H54 (cell line): ENCODE measurements around the gene TAB3.

Experiments
- DNase-seq: peaks from one replicate; pipeline ENCODE4 v3.0.0; 2011; ENCODE audit warnings: low spot score, mixed read lengths; ENCODE audit not compliant: insufficient read length
- FAIRE-seq: peaks from 3 replicates; lab custom pipeline; 2011; peaks lifted over from hg19 to GRCh38; lab: Jason Lieb, UNC
- POLR2A ChIP-seq: IDR thresholded peaks from 2 replicates; pipeline ENCODE4 v1.6.1; 2011; ENCODE audit warnings: low read depth, mild to moderate bottlenecking, low read length

Gene TAB3

DNA sequence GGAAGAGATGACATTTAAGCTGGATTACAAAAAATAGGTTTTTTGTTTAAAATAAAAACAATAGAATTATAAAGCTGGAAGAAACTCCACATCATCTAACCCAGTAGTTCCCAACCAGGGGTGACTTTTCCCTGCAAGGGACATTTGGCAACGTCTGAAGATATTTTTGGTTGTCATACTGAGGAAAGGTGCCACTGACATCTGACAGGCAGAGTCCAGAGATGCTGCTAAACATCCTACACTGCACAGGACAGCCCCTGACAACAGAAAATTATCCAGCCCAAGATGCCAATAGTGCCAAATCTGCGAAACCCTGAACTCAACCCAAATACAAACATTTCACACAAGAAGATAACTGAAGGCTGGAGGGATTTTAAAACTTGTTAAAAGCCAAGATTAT lies 18.5 kb downstream of the TAB3 start:
- DNase-seq: no peak
- FAIRE-seq: no peak
- TF ChIP-seq POLR2A: no peak

DNA sequence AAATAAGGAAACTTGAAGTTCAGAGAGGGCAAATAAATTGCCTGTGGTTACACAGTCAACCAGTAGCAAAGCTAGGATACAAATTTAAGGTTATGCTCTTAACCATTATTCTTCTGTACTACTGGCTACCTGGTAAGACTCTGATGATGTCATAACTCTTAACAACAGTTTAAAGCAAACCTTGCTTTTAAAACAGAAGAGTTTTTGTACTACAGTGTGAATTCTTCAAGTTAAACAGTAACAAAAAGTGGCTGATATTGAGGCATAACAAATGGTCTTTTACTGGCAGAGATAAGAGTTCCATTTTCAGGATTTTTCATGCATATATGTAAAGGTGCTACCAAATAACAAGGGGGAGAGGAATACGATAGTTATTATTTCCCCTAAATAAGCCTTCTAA lies 23.4 kb downstream of the TAB3 start:
- no peak for FAIRE-seq

DNA sequence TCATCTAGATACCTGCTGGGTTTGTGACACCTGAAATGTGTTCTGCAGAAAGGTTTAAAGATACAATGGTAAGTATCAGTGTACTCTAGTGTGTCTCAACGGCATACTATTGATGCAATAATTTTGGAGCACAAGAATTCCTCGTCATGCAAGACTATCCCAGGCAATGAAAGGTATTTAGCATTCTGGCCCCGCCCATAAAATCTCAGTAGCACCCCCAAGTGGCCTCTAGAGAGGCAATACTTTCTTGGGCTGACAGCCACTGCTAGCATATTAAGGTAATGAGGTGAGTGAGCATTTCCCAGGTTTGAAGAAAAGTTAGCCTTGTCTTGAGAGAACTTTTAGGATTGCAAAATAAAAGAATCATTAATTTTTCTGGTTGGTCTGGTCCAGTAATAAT lies 24.0 kb downstream of the TAB3 start:
- no peak for TF ChIP-seq POLR2A
- FAIRE-seq (no peak), DNase-seq (no peak)

More for the DNA sequence above, 23.4 kb downstream of the TAB3 start:
- TF ChIP-seq POLR2A: no peak
- DNase-seq: no peak

DNA sequence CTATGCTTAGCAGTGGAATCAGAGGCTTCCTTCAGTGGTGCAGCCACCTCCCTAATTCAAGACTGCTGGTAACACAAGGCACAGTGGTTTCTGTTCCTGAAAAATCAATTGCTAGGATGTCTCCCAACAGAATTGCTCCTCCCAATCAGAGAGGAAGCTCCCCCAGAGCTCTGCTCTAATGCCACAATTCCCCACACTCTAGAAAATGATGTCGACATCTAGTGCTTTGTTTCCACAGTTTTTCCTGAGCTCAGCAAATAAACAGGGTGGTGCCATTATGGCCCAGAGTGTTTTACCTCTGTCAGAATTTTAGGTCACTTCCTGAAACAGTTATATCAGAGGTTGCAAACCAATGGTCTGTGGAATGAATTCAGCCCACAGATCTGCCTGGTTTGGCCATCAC lies 24.7 kb downstream of the TAB3 start:
- TF ChIP-seq POLR2A: no peak
- no peak for DNase-seq
- FAIRE-seq: no peak

DNA sequence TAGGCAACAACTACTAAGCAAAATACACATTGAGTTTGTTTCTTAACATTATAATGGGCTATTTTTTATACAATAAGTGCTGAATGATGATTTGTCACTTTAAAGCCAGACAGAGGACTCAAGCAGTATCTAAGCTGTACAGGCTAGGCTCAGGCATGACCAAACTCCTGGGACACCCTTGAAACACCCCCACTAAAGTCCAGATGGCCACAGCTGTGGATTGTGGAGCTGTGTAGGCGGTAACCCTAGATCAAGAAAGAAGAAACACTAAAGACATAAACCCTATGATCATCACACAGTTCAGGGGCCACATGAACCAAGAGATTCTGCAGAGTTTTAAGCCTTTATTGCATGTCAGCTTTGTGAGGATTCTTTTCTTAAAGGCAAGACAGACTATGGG lies 25.1 kb downstream of the TAB3 start:
- no peak for TF ChIP-seq POLR2A
- FAIRE-seq (no peak), DNase-seq (no peak)

DNA sequence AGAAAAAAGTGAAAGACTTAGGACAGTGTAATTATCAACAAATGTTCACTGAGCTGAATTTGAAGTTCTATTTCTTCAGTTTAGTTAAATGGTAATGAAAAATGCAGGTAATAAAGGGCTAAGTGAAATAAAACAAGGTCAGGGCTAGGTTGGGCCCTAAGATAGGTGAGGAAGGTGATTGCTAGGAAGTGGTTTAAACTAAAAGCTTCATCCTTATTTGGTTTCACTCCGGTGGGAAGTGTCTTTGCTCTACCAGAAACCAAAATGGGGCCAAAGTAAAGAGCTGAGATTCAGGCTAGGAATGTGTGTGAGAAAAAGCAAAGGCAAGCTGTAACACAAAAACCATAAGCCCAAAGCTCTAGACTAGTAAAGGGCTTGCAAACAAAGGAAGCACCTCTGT lies 31.0 kb downstream of the TAB3 start:
- DNase-seq (no peak), FAIRE-seq (no peak)
- TF ChIP-seq POLR2A: no peak

DNA sequence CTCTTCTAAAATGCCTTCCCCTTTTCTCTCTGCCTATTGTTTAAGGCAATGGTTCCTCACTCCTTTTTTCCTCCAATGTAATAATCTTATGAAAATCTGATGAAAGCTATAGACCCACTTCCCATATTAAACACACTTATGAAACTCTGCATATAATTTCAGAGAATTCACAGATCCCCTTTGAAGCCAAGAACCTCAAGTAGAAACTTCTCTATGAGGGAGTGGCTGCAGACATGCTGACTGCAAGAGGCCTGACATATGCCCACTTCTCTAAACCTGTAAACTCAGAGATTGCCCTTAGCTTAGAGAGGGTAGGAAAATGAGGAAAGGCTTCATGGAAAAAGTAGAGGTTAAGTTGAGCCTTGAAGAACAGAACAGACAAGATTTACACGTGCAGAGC lies 37.6 kb downstream of the TAB3 start:
- DNase-seq: no peak
- FAIRE-seq: no peak
- no peak for TF ChIP-seq POLR2A

DNA sequence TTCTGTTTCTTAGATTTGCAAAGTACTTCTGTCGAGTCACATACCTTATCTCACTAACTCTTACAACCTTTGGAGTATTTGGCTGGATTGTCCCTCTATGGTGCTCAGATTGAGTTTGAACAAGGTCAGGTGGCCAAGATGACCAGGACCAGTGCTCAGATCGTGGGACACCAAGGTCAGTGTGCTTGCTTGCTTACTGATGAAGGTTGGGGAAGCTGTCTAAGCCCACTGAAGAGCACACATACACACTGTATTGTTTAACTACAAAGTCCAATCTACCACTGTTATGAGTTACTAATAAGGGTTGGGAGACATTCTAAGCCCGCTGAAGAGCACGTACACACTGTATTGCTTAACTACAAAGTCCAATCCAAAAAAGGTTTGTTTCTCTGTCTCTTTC lies 53.7 kb downstream of the TAB3 start:
- no peak for TF ChIP-seq POLR2A
- DNase-seq: no peak
- FAIRE-seq: no peak

DNA sequence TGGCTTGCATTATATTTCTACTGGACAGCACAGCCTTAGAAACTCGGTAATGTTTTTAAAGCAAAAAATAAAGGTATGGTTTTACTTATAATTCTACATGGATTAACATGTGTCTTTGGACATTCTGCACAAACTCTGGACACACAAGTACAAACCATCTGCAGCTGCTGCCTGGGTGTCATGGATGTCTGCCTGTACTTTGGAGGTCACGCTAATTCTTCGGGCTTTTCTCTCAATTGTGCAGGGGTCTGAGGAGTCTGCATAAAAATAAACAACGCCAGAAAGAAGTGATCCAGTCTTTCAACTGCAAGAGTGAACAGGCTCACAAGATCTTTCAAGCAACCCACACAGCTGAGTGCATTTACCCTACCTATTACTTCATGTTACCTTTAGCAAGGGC lies 55.2 kb downstream of the TAB3 start:
- TF ChIP-seq POLR2A: no peak
- DNase-seq (no peak), FAIRE-seq (no peak)

DNA sequence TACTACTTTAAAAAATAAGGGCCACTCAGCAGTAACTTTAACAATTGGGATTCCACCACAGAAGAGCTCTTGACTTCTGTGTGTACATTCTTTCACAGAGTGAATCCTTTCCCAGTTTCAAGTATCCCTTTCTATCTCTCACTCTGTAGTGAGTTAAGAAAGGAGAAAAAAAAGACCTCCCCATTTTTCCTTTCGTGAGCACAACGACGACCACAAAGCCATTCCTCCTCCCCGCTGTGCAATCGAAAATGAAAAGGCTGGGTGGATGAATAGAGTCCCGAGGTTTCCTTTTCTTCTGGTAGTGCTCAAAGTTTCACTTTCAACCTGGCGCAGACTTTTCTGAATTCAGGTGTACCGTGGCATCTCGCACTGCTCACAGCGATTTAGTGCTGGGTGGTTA lies 58.0 kb downstream of the TAB3 start:
- no peak for TF ChIP-seq POLR2A
- FAIRE-seq: no peak
- no peak for DNase-seq

DNA sequence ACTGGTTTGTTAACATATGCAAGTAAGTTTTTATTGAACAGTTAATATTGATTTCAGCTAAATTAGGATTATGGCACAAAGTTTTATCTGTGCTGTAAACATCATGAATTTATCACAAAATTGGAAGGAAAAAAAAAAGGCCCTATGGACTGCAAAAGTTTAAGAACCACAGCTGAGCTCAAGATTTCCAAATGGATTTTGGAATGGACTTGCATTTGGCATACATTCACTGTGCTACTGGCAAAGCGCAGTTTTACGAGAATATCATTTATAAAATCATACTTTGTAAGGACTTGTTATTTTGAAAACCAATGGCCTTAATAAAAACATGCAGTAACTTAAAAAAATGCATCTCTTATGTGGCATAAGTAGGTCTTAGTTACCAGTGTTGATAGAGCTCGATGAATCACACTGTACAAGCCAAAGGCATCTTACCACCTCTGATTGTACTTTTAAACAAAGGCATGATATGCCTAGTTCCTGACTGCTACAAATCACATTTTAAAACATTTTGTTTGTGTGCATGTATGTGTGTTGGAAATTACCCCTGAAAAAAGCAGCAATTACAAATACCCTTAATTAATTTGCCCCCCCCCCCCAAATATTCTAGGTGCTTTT lies 58.6 kb downstream of the TAB3 start:
- TF ChIP-seq POLR2A: no peak
- DNase-seq (no peak), FAIRE-seq (no peak)

DNA sequence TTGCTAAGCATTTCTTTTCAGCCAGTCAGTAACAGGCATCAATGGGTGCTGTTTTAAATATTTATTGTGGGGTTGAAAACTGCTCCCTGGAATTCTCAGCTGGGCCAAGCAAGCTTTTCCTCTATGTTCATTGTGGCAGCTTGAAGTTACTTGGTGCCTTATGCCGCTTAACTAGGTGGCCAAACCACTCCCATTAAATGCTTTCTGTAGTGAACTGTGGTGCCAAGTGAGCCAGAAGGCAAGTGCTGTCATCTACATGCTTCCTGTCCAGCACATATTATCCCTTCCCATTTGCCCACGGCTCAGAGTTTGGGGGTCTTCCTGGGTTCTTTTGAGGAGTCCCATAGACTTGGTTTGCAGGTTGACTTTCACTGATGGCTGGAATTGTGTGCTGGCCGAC lies 64.8 kb downstream of the TAB3 start:
- TF ChIP-seq POLR2A: no peak
- FAIRE-seq: no peak
- no peak for DNase-seq

DNA sequence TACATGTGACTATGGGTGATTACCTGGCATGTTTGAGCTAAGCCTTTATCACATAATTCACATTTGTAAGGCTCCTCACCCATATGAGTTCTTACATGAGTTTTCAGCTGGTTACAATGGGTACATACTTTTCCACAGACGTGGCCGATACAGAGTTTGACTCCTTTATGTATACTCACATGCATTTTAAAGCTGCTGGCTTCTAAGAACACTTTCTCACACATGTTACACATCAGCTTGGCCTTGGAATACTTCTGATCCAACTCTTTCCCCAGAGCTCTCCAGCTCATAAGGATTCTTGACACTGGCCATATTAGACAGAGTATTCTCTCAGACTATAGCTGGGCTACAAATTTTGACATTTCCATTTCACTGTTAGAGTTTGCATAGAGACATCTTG lies 66.3 kb downstream of the TAB3 start:
- no peak for DNase-seq
- TF ChIP-seq POLR2A: no peak
- FAIRE-seq: no peak

DNA sequence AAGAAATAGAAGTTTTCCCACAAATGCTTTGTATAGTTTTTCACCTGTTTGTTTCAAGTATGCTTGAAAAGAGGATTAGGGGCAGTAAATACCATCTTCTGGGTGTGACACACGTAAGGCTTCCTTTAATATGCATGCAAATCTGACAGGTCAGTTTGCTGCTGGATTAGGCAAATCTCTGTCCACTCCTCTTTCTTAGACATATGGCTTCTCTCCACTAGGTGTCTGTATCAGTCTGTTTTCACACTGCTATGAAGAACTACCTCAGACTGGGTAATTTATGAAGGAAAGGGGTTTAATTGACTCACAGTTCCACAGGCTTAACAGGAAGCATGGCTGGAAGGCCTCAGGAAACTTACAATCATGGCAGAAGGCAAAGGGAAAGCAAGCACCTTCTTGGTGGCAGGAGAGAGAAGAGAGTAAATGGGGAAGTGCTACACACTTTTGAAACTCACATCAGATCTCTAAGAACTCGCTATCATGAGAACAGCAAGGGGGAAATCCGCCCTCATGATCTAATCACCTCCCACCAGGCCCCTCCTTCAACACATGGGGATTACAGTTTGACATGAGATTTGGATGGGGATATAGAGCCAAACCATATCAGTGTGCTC lies 66.9 kb downstream of the TAB3 start:
- no peak for TF ChIP-seq POLR2A
- DNase-seq (no peak), FAIRE-seq (no peak)

DNA sequence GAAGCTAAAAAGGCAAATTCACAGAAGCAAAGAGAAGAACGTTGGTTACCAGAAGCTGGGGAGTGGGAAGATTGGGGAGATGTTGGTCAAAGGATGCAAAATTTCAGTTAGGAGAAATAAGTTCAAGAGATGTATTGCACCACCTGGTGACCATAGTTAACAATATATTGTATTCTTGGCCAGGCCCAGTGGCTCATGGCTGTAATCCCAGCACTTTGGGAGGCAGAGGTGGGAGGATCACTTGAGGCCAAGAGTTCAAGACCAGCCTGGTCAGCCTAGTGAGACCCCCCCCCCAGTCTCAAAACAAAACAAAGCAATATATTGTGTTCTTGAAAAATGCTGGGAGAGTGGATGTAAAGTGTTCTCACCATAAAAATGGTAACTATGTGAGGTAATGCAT lies 67.9 kb downstream of the TAB3 start:
- FAIRE-seq (no peak), DNase-seq (no peak)
- TF ChIP-seq POLR2A: no peak
